Measurements from ENCODE around the gene BSDC1. TPM values are rescaled to one million over a fixed set of nuclear protein-coding genes. Genes with fewer than 3 reads are reported as not detected.

The BSDC1 gene
- total and polyA plus RNA-seq, 2 of the 13 experiments (the other 11 are each of a cell fraction or from before 2014, with no cell fraction given): 40.3 to 64.2 TPM

DNA sequence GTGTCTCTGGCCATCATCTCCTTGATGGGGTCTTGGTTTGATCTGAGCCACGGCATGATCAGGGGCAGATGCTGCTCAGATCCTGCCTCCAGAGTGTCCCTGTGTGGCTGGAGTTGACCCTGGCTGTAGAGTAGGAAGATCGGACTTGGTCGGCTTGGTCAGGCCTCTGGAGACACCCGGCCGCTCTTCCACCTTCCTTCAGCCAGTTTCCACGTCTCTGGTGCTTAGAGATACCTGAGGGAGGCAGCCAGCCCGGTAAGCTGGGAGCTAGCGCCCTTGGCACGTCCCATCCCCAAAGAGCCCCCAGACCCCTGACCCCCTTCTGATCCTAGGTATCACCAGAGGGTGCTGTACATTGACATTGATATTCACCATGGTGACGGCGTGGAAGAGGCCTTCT, 67.0 kb downstream of the BSDC1 start:
- ATAC-seq: no peak
- Histone ChIP-seq H4K20me1 (ENCODE audit: insufficient read depth, low read length) (no peaks in the 10 kb centered on the region), H2AFZ (ENCODE audit: low read length) (no peak overlapping the region), H3K4me2 (ENCODE audit: low read depth, low read length) (no peak overlapping the region), H3K79me2 (ENCODE audit: insufficient read depth, low read length) (peaks cover 6% of the 10 kb centered on the region), H3K36me3 (replicated peaks in 1 of 2; ENCODE audit: control insufficient read depth in 1 of 2, insufficient read depth in 2 of 2, low read length in 2 of 2) (peaks cover 40 to 79% of the 10 kb centered on the region in 2 experiments), H3K27ac (ENCODE audit: extremely low read length, insufficient read depth, low read length) (no peak overlapping the region), H3K4me3 (replicated peaks in 1 of 3; ENCODE audit: insufficient read depth in 1 of 3, low read depth in 2 of 3, low read length in 3 of 3) (no peak overlapping the region), H3K9ac (ENCODE audit: insufficient read depth, low read depth, low read length) (no peak overlapping the region), H3K4me1 (ENCODE audit: insufficient read depth, low read length) (peaks cover 23% of the 10 kb centered on the region), H3K27me3 (ENCODE audit: control insufficient read depth in 1 of 2, insufficient read depth in 2 of 2, low read length in 2 of 2) (no peaks in the 10 kb centered on the region), H3K9me3 (ENCODE audit: low read length) (no peaks in the 10 kb centered on the region)
- CTCF ChIA-PET (ENCODE audit: low intra/inter-chr PET ratio, low total read pairs): no interaction called here
- no TSS peak for BruUV-seq (replicated peaks)
- POLR2A ChIA-PET: interaction anchor here (1.7 kb wide), 1 partner anchor 9 kb away, joined by 7 read pairs; the partner anchor contains the start of gene MARCKSL1
- peak in 1 of 2 experiments; percentile 14; a peak in 1 of 4 replicates for TF ChIP-seq POLR2A (IDR thresholded peaks at IDR 0.05; ENCODE audit: insufficient read depth in 1 of 2, low read depth in 2 of 2, low read length in 2 of 2)
- no peak for TF ChIP-seq NR2F1 (CRISPR knock-in tag; IDR thresholded peaks at IDR 0.05)
- no peak for FAIRE-seq
- intact Hi-C loops (cut with micrococcal nuclease; ENCODE audit: unreplicated experiment) (no loop called here), in situ Hi-C loops (cut with HindIII; ENCODE audit: extremely low pct_ligation_motif_present, low pct_unique_long_range_greater_than_20kb) (no loop called here)
- WGBS (ENCODE audit: low lambda C conversion rate): 94% methylated on average over 11 of the region's 11 CpGs
- no peak for DNase-seq (ENCODE audit: low spot score)

DNA sequence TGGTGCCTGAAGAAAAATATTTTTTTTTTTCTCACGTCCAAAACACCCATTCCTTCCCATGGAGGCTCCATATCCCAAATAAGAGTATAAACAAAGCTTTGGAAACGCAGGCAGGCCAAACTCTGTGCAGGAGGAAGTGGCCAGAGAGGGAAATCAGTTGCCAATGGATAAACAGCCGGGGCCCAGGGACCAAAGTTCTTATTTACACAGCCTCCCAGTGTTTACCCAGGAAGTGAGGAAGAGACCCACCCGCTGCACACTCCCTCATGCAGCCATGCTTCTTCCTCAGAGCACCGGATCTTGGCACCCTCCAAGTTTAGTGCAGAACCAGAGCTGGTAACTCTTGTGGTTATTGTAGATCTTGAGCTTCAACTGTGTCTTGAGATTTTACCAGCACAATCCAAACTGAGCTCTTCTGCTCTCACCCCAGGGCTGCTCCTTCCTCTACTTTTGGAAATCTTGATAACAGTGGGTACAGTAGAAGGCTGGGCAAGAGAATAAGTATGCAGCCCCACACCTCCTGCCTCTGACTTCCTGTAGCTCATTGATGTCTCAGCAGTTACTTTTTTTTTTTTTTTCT, 72.4 kb downstream of the BSDC1 start:
- H3K27ac ChIP-seq (ENCODE audit: extremely low read length, insufficient read depth, low read length): peak overlapping the region; percentile 77
- peak overlapping the region; percentile 43; the same call in 1 of the 2 replicates for H3K9ac ChIP-seq (ENCODE audit: insufficient read depth, low read depth, low read length)
- H3K27me3 ChIP-seq (ENCODE audit: control insufficient read depth in 1 of 2, insufficient read depth in 2 of 2, low read length in 2 of 2): no peaks in the 10 kb centered on the region
- BruUV-seq (replicated peaks): no TSS peak
- peak; percentile 92 for ATAC-seq
- intact Hi-C loops (cut with micrococcal nuclease; ENCODE audit: unreplicated experiment) (no loop called here), in situ Hi-C loops (cut with HindIII; ENCODE audit: extremely low pct_ligation_motif_present, low pct_unique_long_range_greater_than_20kb) (no loop called here)
- peaks cover 12 to 48% of the 10 kb centered on the region in 2 experiments for H3K36me3 ChIP-seq (replicated peaks in 1 of 2; ENCODE audit: control insufficient read depth in 1 of 2, insufficient read depth in 2 of 2, low read length in 2 of 2)
- peak overlapping the region in 1 of 3 experiments; percentile 20; a peak in 1 of 6 replicates for H3K4me3 ChIP-seq (replicated peaks in 1 of 3; ENCODE audit: insufficient read depth in 1 of 3, low read depth in 2 of 3, low read length in 3 of 3)
- ChIA-PET CTCF (ENCODE audit: low intra/inter-chr PET ratio, low total read pairs) (no interaction called here), POLR2A (interaction anchor here (0.6 to 5.2 kb wide), 25 partner anchors 9 to 142 kb away, joined by 3 to 94 read pairs (median 6); partner anchors contain the start of genes BSDC1, HDAC1, IQCC and LCK)
- 4% methylated on average over 5 of the region's 5 CpGs for WGBS (ENCODE audit: low lambda C conversion rate)
- peak; percentile 91 for FAIRE-seq
- no peaks in the 10 kb centered on the region for H3K9me3 ChIP-seq (ENCODE audit: low read length)
- peak overlapping the region; percentile 54 for H3K4me2 ChIP-seq (ENCODE audit: low read depth, low read length)
- H3K79me2 ChIP-seq (ENCODE audit: insufficient read depth, low read length): peaks cover 9% of the 10 kb centered on the region
- H4K20me1 ChIP-seq (ENCODE audit: insufficient read depth, low read length): no peaks in the 10 kb centered on the region
- H2AFZ ChIP-seq (ENCODE audit: low read length): no peak overlapping the region
- peaks cover 49% of the 10 kb centered on the region for H3K4me1 ChIP-seq (ENCODE audit: insufficient read depth, low read length)
- peak; percentile 86 for DNase-seq (ENCODE audit: low spot score)
- TF ChIP-seq, protein P1, sequence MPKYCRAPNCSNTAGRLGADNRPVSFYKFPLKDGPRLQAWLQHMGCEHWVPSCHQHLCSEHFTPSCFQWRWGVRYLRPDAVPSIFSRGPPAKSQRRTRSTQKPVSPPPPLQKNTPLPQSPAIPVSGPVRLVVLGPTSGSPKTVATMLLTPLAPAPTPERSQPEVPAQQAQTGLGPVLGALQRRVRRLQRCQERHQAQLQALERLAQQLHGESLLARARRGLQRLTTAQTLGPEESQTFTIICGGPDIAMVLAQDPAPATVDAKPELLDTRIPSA (CRISPR knock-in tag; IDR thresholded peaks at IDR 0.05; ENCODE audit: borderline replicate concordance): no peak
- TF ChIP-seq TCF12 (IDR thresholded peaks at IDR 0.05) (no peak), TCF12 (CRISPR knock-in tag; IDR thresholded peaks at IDR 0.05) (peak; percentile 88), ZFX (CRISPR knock-in tag; IDR thresholded peaks at IDR 0.05; ENCODE audit: low read depth) (peak; percentile 57), ASH2L (IDR thresholded peaks at IDR 0.05; ENCODE audit: insufficient read length, low read depth, low read length) (peak; percentile 74), ZNF207 (IDR thresholded peaks at IDR 0.05; ENCODE audit: borderline replicate concordance) (no peak), SRF (IDR thresholded peaks at IDR 0.05; ENCODE audit: low read depth, low read length) (no peak), CCDC6 (CRISPR knock-in tag; IDR thresholded peaks at IDR 0.05) (no peak; the same call in 1 of the 2 replicates)
- TF ChIP-seq, protein P2, sequence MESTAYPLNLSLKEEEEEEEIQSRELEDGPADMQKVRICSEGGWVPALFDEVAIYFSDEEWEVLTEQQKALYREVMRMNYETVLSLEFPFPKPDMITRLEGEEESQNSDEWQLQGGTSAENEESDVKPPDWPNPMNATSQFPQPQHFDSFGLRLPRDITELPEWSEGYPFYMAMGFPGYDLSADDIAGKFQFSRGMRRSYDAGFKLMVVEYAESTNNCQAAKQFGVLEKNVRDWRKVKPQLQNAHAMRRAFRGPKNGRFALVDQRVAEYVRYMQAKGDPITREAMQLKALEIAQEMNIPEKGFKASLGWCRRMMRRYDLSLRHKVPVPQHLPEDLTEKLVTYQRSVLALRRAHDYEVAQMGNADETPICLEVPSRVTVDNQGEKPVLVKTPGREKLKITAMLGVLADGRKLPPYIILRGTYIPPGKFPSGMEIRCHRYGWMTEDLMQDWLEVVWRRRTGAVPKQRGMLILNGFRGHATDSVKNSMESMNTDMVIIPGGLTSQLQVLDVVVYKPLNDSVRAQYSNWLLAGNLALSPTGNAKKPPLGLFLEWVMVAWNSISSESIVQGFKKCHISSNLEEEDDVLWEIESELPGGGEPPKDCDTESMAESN (CRISPR knock-in tag; conservative IDR thresholded peaks at IDR 0.05): no peak
- TF ChIP-seq, protein P3, sequence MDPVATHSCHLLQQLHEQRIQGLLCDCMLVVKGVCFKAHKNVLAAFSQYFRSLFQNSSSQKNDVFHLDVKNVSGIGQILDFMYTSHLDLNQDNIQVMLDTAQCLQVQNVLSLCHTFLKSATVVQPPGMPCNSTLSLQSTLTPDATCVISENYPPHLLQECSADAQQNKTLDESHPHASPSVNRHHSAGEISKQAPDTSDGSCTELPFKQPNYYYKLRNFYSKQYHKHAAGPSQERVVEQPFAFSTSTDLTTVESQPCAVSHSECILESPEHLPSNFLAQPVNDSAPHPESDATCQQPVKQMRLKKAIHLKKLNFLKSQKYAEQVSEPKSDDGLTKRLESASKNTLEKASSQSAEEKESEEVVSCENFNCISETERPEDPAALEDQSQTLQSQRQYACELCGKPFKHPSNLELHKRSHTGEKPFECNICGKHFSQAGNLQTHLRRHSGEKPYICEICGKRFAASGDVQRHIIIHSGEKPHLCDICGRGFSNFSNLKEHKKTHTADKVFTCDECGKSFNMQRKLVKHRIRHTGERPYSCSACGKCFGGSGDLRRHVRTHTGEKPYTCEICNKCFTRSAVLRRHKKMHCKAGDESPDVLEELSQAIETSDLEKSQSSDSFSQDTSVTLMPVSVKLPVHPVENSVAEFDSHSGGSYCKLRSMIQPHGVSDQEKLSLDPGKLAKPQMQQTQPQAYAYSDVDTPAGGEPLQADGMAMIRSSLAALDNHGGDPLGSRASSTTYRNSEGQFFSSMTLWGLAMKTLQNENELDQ (CRISPR knock-in tag; IDR thresholded peaks at IDR 0.05; ENCODE audit: borderline replicate concordance): 0 out of 2 replicates have a peak, but pooled peaks have one; percentile 14

Data from HepG2 (cell line).